H9 (cell line): Measurements from ENCODE around the gene CKS2. TPM values are rescaled to one million over a fixed set of nuclear protein-coding genes. Genes with fewer than 3 reads are reported as not detected.

Experiments used
- DNase-seq: peaks from one replicate; pipeline ENCODE4 v3.0.0-alpha.2; 2017
- H2AFZ ChIP-seq: one replicate; pipeline ENCODE4 v1.6.1; 2013; ENCODE audit warnings: mild to moderate bottlenecking, low read length, control low read depth, moderate library complexity
- H2AK5ac ChIP-seq: 2 replicates; pipeline ENCODE4 v1.6.1; 2013; ENCODE audit warnings: low read length, control low read depth, mixed read lengths; ENCODE audit not compliant: insufficient read length
- H2BK120ac ChIP-seq: one replicate; pipeline ENCODE4 v1.6.1; 2013; ENCODE audit warnings: low read depth, mild to moderate bottlenecking, low read length, control low read depth, inconsistent platforms; ENCODE audit not compliant: poor library complexity, severe bottlenecking
- H2BK12ac ChIP-seq: 2 replicates; pipeline ENCODE4 v1.6.1; 2013; ENCODE audit warnings: low read length, control low read depth, mixed read lengths, low read depth; ENCODE audit not compliant: insufficient read length
- H2BK15ac ChIP-seq: 2 replicates; pipeline ENCODE4 v1.6.1; 2013; ENCODE audit warnings: low read depth, low read length, control low read depth
- H2BK20ac ChIP-seq: one replicate; pipeline ENCODE4 v1.6.1; 2013; ENCODE audit warnings: low read depth, mild to moderate bottlenecking, low read length, control low read depth, inconsistent platforms; ENCODE audit not compliant: poor library complexity, severe bottlenecking
- H2BK5ac ChIP-seq: 2 replicates; pipeline ENCODE4 v1.6.1; 2013; ENCODE audit warnings: low read length, control low read depth, mixed read lengths; ENCODE audit not compliant: insufficient read length
- H3K14ac ChIP-seq: 2 replicates; pipeline ENCODE4 v1.6.1; 2013; ENCODE audit warnings: low read length, control low read depth; ENCODE audit not compliant: insufficient read depth
- H3K18ac ChIP-seq: 2 replicates; pipeline ENCODE4 v1.6.1; 2013; ENCODE audit warnings: low read depth, mild to moderate bottlenecking, mixed read lengths, low read length, control low read depth; ENCODE audit not compliant: insufficient read length
- H3K23ac ChIP-seq: 2 replicates; pipeline ENCODE4 v1.6.1; 2013; ENCODE audit warnings: low read length, control low read depth, mixed read lengths, low read depth; ENCODE audit not compliant: insufficient read length
- H3K23me2 ChIP-seq: 2 replicates; pipeline ENCODE4 v1.6.1; 2013; ENCODE audit warnings: low read depth, mild to moderate bottlenecking, mixed read lengths, low read length, control low read depth; ENCODE audit not compliant: insufficient read length, poor library complexity, severe bottlenecking
- H3K27ac ChIP-seq: 2 replicates; pipeline ENCODE4 v1.5.1; 2013; ENCODE audit warnings: low read length, control low read depth, mixed read lengths, low read depth; ENCODE audit not compliant: insufficient read length
- H3K27me3 ChIP-seq: 2 replicates; pipeline ENCODE4 v1.6.1; 2013; ENCODE audit warnings: low read length, control low read depth, inconsistent platforms; ENCODE audit not compliant: insufficient read depth
- H3K4ac ChIP-seq: 2 replicates; pipeline ENCODE4 v1.6.1; 2013; ENCODE audit warnings: low read depth, mild to moderate bottlenecking, control low read depth, inconsistent platforms, low read length, moderate library complexity
- H3K4me1 ChIP-seq: 2 replicates; pipeline ENCODE4 v1.6.1; 2013; ENCODE audit warnings: low read length, control low read depth, inconsistent platforms; ENCODE audit not compliant: insufficient read depth
- H3K4me2 ChIP-seq: 2 replicates; pipeline ENCODE4 v1.6.1; 2013; ENCODE audit warnings: low read length, control low read depth, mixed read lengths; ENCODE audit not compliant: insufficient read length, insufficient read depth
- H3K56ac ChIP-seq: 2 replicates; pipeline ENCODE4 v1.6.1; 2013; ENCODE audit warnings: low read depth, mild to moderate bottlenecking, mixed read lengths, low read length, control low read depth; ENCODE audit not compliant: insufficient read length
- H3K79me1 ChIP-seq: 2 replicates; pipeline ENCODE4 v1.6.1; 2013; ENCODE audit warnings: low read depth, mild to moderate bottlenecking, moderate library complexity, low read length, control low read depth, inconsistent platforms; ENCODE audit not compliant: insufficient read depth, poor library complexity, severe bottlenecking
- H3K79me2 ChIP-seq: 2 replicates; pipeline ENCODE4 v1.6.1; 2013; ENCODE audit warnings: low read length, control low read depth, inconsistent platforms; ENCODE audit not compliant: insufficient read depth
- H3K9ac ChIP-seq: 2 replicates; pipeline ENCODE4 v1.6.1; 2013; ENCODE audit warnings: low read length, control low read depth, mixed read lengths; ENCODE audit not compliant: insufficient read length; ENCODE audit errors: extremely low read depth
- H3K9me3 ChIP-seq: one replicate; pipeline ENCODE4 v1.6.1; 2013; ENCODE audit warnings: low read depth, low read length, inconsistent platforms; ENCODE audit not compliant: control insufficient read depth
- H3T11ph ChIP-seq: one replicate; pipeline ENCODE4 v1.6.1; 2013; ENCODE audit warnings: mild to moderate bottlenecking, low read length, control low read depth, inconsistent platforms
- H4K20me1 ChIP-seq: one replicate; pipeline ENCODE4 v1.6.1; 2013; ENCODE audit not compliant: control insufficient read depth, insufficient read length, insufficient read depth
- H4K5ac ChIP-seq: 2 replicates; pipeline ENCODE4 v1.6.1; 2013; ENCODE audit warnings: low read depth, mild to moderate bottlenecking, mixed read lengths, low read length, control low read depth; ENCODE audit not compliant: insufficient read length
- H4K8ac ChIP-seq: replicated peaks from 2 replicates; pipeline ENCODE4 v1.6.1; 2013; ENCODE audit warnings: low read length, control low read depth, mixed read lengths, low read depth; ENCODE audit not compliant: insufficient read length
- H4K91ac ChIP-seq: 2 replicates; pipeline ENCODE4 v1.6.1; 2013; ENCODE audit warnings: low read depth, mild to moderate bottlenecking, moderate library complexity, mixed read lengths, low read length, control low read depth; ENCODE audit not compliant: insufficient read length
- H3K27ac Mint-ChIP-seq, 3 experiments: 2 replicates in 2 of 3; 3 replicates in 1 of 3; pipeline ENCODE4 v1.8.0; 2020 to 2021; ENCODE audit warnings: mixed read lengths in 3 of 3, mild to moderate bottlenecking in 1 of 3, moderate library complexity in 1 of 3
- H3K27me3 Mint-ChIP-seq: 2 replicates; pipeline ENCODE4 v1.8.0; 2021; ENCODE audit warnings: low read depth, mild to moderate bottlenecking, moderate library complexity, mixed read lengths
- H3K36me3 Mint-ChIP-seq, 3 experiments: 2 replicates in 2 of 3; 3 replicates in 1 of 3; pipeline ENCODE4 v1.8.0; 2020 to 2021; ENCODE audit warnings: low read depth in 3 of 3, mixed read lengths in 3 of 3; ENCODE audit not compliant: insufficient read depth in 1 of 3
- H3K4me1 Mint-ChIP-seq, 2 experiments: 2 replicates each; pipeline ENCODE4 v1.8.0; 2020; ENCODE audit warnings: mixed read lengths in 2 of 2
- H3K4me3 Mint-ChIP-seq, 2 experiments: 2 replicates in 1 of 2; 3 replicates in 1 of 2; pipeline ENCODE4 v1.8.0; 2020 to 2021; ENCODE audit warnings: mild to moderate bottlenecking in 2 of 2, mixed read lengths in 2 of 2, moderate library complexity in 1 of 2
- H3K9me3 Mint-ChIP-seq, 2 experiments: 2 replicates in 1 of 2; 3 replicates in 1 of 2; pipeline ENCODE4 v1.8.0; 2020; ENCODE audit warnings: mild to moderate bottlenecking in 2 of 2, mixed read lengths in 2 of 2, moderate library complexity in 1 of 2
- WGBS: extraction: QIAGEN DNeasy Blood & Tissue Kit; methylation state at CpG from one replicate; pipeline ENCODE4 v1.1.7; 2013; ENCODE audit warnings: missing lambda C conversion rate, low lambda C conversion rate, mixed read lengths; ENCODE audit not compliant: insufficient read length; ENCODE audit errors: extremely low coverage; 5-methylcytosine and 5-hydroxymethylcytosine counted together
- total RNA-seq: library from RNA; stranded (reverse); gene quantifications from 2 replicates; pipeline ENCODE4 v1.2.1, GENCODE V29; 2021
- TF ChIP-seq, protein P1 (sequence below): fragments of 200-600 bp; sonication (generic); conservative IDR thresholded peaks from 3 replicates; pipeline ENCODE4 v1.8.0; 2021; ENCODE audit warnings: antibody characterized with exemption, mild to moderate bottlenecking

Gene CKS2
- total RNA-seq, 1 experiment from 2014 or later = 211 TPM

DNA sequence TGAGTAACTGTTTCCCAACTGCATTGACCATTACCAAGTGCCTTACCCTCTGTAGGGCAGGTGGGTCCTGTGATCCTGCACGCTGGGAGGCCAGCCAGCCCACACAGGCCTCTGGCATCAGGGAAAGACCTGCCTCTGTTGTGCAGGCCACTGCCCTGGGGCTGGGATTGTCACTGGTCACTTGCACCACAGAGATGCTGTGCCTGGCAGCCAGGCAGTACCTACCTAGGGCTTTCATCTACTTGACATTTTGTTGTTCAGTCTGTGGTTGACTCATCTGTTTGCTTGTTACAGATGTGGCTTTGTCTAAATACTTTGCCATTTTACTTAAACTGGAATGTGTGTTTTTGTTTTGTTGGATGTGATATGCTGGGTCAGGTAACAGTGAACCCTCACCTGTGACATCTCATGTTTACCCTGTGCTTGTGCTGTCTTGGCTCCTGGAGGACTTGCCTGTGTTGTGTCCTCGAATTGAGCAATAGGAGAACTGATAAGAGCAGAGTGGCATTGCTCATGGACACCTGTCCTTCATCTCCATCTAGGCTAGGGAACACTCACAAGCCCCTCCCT lies 40.1 kb downstream of the CKS2 start:
- H3K27ac ChIP-seq = no peak overlapping the region
- H2BK5ac ChIP-seq = no peak overlapping the region
- H4K5ac ChIP-seq = no peak overlapping the region
- H3K56ac ChIP-seq = no peak overlapping the region
- no peaks in the 10 kb centered on the region for H3K4me1 ChIP-seq
- H3K27me3 ChIP-seq = no peaks in the 10 kb centered on the region
- no peaks in the 10 kb centered on the region for H4K20me1 ChIP-seq
- no peak overlapping the region for H3K4me2 ChIP-seq
- Mint-ChIP-seq H3K27ac (no peak overlapping the region), H3K4me1 (no peaks in the 10 kb centered on the region), H3K4me3 (no peak overlapping the region), H3K36me3 (peaks cover 57 to 98% (median 98%) of the 10 kb centered on the region in 3 experiments; a peak in 6 of 7 replicates), H3K9me3 (no peaks in the 10 kb centered on the region), H3K27me3 (no peaks in the 10 kb centered on the region)
- no peak overlapping the region for H3K9ac ChIP-seq
- no peak overlapping the region for H3K4ac ChIP-seq
- H3K23ac ChIP-seq = no peak overlapping the region
- H2BK20ac ChIP-seq = no peak overlapping the region
- H4K91ac ChIP-seq = no peak overlapping the region
- no peak overlapping the region for H3T11ph ChIP-seq
- no CpG with 5 or more reads among the region's 2 CpGs for WGBS
- H2BK12ac ChIP-seq = no peak overlapping the region
- no peaks in the 10 kb centered on the region for H3K79me2 ChIP-seq
- H4K8ac ChIP-seq = no peak overlapping the region
- no peak for DNase-seq
- no peak overlapping the region for H2AK5ac ChIP-seq
- no peaks in the 10 kb centered on the region for H3K9me3 ChIP-seq
- H3K79me1 ChIP-seq = no peaks in the 10 kb centered on the region
- TF ChIP-seq, protein P1, sequence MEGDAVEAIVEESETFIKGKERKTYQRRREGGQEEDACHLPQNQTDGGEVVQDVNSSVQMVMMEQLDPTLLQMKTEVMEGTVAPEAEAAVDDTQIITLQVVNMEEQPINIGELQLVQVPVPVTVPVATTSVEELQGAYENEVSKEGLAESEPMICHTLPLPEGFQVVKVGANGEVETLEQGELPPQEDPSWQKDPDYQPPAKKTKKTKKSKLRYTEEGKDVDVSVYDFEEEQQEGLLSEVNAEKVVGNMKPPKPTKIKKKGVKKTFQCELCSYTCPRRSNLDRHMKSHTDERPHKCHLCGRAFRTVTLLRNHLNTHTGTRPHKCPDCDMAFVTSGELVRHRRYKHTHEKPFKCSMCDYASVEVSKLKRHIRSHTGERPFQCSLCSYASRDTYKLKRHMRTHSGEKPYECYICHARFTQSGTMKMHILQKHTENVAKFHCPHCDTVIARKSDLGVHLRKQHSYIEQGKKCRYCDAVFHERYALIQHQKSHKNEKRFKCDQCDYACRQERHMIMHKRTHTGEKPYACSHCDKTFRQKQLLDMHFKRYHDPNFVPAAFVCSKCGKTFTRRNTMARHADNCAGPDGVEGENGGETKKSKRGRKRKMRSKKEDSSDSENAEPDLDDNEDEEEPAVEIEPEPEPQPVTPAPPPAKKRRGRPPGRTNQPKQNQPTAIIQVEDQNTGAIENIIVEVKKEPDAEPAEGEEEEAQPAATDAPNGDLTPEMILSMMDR = no peak
- H3K14ac ChIP-seq = no peak overlapping the region
- no peak overlapping the region for H2BK15ac ChIP-seq
- no peaks in the 10 kb centered on the region for H3K23me2 ChIP-seq
- no peak overlapping the region for H2AFZ ChIP-seq
- no peak overlapping the region for H3K18ac ChIP-seq
- no peak overlapping the region for H2BK120ac ChIP-seq
